HepG2 (cell line): Measurements from ENCODE around the gene RNF8. TPM values are rescaled to one million over a fixed set of nuclear protein-coding genes. Genes with fewer than 3 reads are reported as not detected.

ENCODE experiments used
- ADNP ChIP-seq: sonication (generic); formaldehyde crosslinking; IDR thresholded peaks from 2 replicates; pipeline ENCODE4 v1.4.0; 2020; ENCODE audit warnings: missing genetic modification reagents
- CHCHD3 ChIP-seq: sonication (generic); formaldehyde crosslinking; IDR thresholded peaks from 2 replicates; pipeline ENCODE4 v1.8.0; 2022; ENCODE audit warnings: mild to moderate bottlenecking, missing genetic modification reagents, moderate library complexity
- HMG20B ChIP-seq: conservative IDR thresholded peaks from 2 replicates; pipeline ENCODE4 v1.6.1; 2016; ENCODE audit warnings: missing genetic modification reagents, missing compliant biosample characterization
- KLF13 ChIP-seq: sonication (generic); formaldehyde crosslinking; IDR thresholded peaks from 2 replicates; pipeline ENCODE4 v1.4.0; 2020; ENCODE audit warnings: mild to moderate bottlenecking, missing genetic modification reagents
- NFRKB ChIP-seq: fragments of 450-650 bp; IDR thresholded peaks from 2 replicates; pipeline ENCODE4 v1.6.1; 2017
- POLR2G ChIP-seq: fragments of 200-400 bp; formaldehyde crosslinking; IDR thresholded peaks from 2 replicates; pipeline ENCODE4 v1.6.1; 2018; ENCODE audit warnings: mild to moderate bottlenecking, low read depth, low read length, moderate library complexity
- U2AF1 ChIP-seq: fragments of 200-400 bp; formaldehyde crosslinking; optimal IDR thresholded peaks from 2 replicates; pipeline ENCODE3; 2017; ENCODE audit warnings: mild to moderate bottlenecking, low read depth, low read length
- ZNF430 ChIP-seq: sonication (generic); formaldehyde crosslinking; IDR thresholded peaks from 2 replicates; pipeline ENCODE4 v1.9.0; 2021; ENCODE audit warnings: mild to moderate bottlenecking, missing genetic modification reagents
- ZNF589 ChIP-seq: sonication (generic); formaldehyde crosslinking; conservative IDR thresholded peaks from 2 replicates; pipeline ENCODE4 v1.8.0; 2022; ENCODE audit warnings: mild to moderate bottlenecking, moderate library complexity, missing genetic modification reagents
- ZNF678 ChIP-seq: sonication (generic); formaldehyde crosslinking; IDR thresholded peaks from 2 replicates; pipeline ENCODE4 v1.4.0; 2020; ENCODE audit warnings: mild to moderate bottlenecking, missing genetic modification reagents
- ZNF747 ChIP-seq: sonication (generic); formaldehyde crosslinking; IDR thresholded peaks from 2 replicates; pipeline ENCODE4 v1.8.1; 2023; ENCODE audit warnings: missing genetic modification reagents, mild to moderate bottlenecking, borderline replicate concordance
- polyA plus RNA-seq, 8 experiments: library from polyadenylated mRNA; depleted of rRNA in 3 of 8; stranded (reverse) in 7 of 8; unstranded in 1 of 8; fragments of >200 nt; fragmentation: Illumina TruSeq in 4 of 8; extraction: Trizol in 4 of 8; gene quantifications; 2 replicates each; pipeline versions ENCODE4 v1.2.1 to v1.2.3, GENCODE V29; 2011 to 2016; ENCODE audit warnings: low read depth in 4 of 8, missing spikeins in 1 of 8, mixed read lengths in 1 of 8; ENCODE audit not compliant: insufficient read depth in 1 of 8
- total RNA-seq, 5 experiments: library from RNA; depleted of rRNA; stranded (reverse); fragments of >200 nt; fragmentation: Illumina TruSeq; extraction: Trizol; gene quantifications; 2 replicates each; pipeline ENCODE4 v1.2.3, GENCODE V29; 2016; ENCODE audit warnings: low read depth in 1 of 5
- TF ChIP-seq, protein P1 (sequence below): sonication (generic); formaldehyde crosslinking; IDR thresholded peaks from 2 replicates; pipeline ENCODE4 v1.4.0; 2020; ENCODE audit warnings: missing genetic modification reagents, borderline replicate concordance
- TF ChIP-seq, protein P2 (sequence below): sonication (generic); formaldehyde crosslinking; IDR thresholded peaks from 2 replicates; pipeline ENCODE4 v1.4.0; 2020; ENCODE audit warnings: mild to moderate bottlenecking, missing genetic modification reagents, borderline replicate concordance
- TF ChIP-seq, protein P3 (sequence below): sonication (generic); formaldehyde crosslinking; IDR thresholded peaks from 2 replicates; pipeline ENCODE4 v1.8.0; 2022; ENCODE audit warnings: missing genetic modification reagents, low read depth, mild to moderate bottlenecking, borderline replicate concordance
- TF ChIP-seq, protein P4 (sequence below): sonication (generic); formaldehyde crosslinking; IDR thresholded peaks from 2 replicates; pipeline ENCODE4 v1.4.0; 2020; ENCODE audit warnings: missing genetic modification reagents
- TF ChIP-seq, protein P5 (sequence below): IDR thresholded peaks from 2 replicates; pipeline ENCODE4 v1.6.1; 2016

Gene RNF8
- total and polyA plus RNA-seq, 2 of the 13 experiments (the other 11 are each of a cell fraction or from before 2014, with no cell fraction given) = 21.8 to 47.6 TPM

GRCh38 chr6:37353761-37354525, at the start of gene RNF8 (continued):
- TF ChIP-seq, protein P1, sequence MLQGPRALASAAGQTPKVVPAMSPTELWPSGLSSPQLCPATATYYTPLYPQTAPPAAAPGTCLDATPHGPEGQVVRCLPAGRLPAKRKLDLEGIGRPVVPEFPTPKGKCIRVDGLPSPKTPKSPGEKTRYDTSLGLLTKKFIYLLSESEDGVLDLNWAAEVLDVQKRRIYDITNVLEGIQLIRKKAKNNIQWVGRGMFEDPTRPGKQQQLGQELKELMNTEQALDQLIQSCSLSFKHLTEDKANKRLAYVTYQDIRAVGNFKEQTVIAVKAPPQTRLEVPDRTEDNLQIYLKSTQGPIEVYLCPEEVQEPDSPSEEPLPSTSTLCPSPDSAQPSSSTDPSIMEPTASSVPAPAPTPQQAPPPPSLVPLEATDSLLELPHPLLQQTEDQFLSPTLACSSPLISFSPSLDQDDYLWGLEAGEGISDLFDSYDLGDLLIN (CRISPR knock-in tag) = peak; percentile 81; the same call in 1 of the 2 replicates
- no peak for TF ChIP-seq KLF13 (CRISPR knock-in tag)
- TF ChIP-seq ZNF589 (CRISPR knock-in tag) = 0 out of 2 replicates have a peak, but pooled peaks have one; percentile 55
- TF ChIP-seq, protein P2, sequence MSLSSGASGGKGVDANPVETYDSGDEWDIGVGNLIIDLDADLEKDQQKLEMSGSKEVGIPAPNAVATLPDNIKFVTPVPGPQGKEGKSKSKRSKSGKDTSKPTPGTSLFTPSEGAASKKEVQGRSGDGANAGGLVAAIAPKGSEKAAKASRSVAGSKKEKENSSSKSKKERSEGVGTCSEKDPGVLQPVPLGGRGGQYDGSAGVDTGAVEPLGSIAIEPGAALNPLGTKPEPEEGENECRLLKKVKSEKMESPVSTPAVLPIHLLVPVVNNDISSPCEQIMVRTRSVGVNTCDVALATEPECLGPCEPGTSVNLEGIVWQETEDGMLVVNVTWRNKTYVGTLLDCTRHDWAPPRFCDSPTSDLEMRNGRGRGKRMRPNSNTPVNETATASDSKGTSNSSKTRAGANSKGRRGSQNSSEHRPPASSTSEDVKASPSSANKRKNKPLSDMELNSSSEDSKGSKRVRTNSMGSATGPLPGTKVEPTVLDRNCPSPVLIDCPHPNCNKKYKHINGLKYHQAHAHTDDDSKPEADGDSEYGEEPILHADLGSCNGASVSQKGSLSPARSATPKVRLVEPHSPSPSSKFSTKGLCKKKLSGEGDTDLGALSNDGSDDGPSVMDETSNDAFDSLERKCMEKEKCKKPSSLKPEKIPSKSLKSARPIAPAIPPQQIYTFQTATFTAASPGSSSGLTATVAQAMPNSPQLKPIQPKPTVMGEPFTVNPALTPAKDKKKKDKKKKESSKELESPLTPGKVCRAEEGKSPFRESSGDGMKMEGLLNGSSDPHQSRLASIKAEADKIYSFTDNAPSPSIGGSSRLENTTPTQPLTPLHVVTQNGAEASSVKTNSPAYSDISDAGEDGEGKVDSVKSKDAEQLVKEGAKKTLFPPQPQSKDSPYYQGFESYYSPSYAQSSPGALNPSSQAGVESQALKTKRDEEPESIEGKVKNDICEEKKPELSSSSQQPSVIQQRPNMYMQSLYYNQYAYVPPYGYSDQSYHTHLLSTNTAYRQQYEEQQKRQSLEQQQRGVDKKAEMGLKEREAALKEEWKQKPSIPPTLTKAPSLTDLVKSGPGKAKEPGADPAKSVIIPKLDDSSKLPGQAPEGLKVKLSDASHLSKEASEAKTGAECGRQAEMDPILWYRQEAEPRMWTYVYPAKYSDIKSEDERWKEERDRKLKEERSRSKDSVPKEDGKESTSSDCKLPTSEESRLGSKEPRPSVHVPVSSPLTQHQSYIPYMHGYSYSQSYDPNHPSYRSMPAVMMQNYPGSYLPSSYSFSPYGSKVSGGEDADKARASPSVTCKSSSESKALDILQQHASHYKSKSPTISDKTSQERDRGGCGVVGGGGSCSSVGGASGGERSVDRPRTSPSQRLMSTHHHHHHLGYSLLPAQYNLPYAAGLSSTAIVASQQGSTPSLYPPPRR (CRISPR knock-in tag) = peak; percentile 67; the same call in 1 of the 2 replicates
- TF ChIP-seq ADNP (CRISPR knock-in tag) = no peak
- 0 out of 2 replicates have a peak, but pooled peaks have one; percentile 71 for TF ChIP-seq ZNF747 (CRISPR knock-in tag)
- TF ChIP-seq ZNF430 (CRISPR knock-in tag) = no peak; the same call in 1 of the 2 replicates
- TF ChIP-seq U2AF1 = no peak
- TF ChIP-seq HMG20B (CRISPR knock-in tag) = no peak
- TF ChIP-seq ZNF678 (CRISPR knock-in tag) = peak; percentile 95
- TF ChIP-seq CHCHD3 (CRISPR knock-in tag) = no peak
- TF ChIP-seq, protein P3, sequence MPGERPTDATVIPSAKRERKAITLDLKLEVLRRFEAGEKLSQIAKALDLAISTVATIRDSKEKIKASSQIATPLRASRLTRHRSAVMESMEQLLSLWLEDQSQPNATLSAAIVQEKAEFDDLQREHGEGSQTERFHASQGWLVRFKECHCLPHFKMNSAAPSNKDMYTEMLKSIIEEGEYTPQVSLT (CRISPR knock-in tag) = no peak
- TF ChIP-seq, protein P4, sequence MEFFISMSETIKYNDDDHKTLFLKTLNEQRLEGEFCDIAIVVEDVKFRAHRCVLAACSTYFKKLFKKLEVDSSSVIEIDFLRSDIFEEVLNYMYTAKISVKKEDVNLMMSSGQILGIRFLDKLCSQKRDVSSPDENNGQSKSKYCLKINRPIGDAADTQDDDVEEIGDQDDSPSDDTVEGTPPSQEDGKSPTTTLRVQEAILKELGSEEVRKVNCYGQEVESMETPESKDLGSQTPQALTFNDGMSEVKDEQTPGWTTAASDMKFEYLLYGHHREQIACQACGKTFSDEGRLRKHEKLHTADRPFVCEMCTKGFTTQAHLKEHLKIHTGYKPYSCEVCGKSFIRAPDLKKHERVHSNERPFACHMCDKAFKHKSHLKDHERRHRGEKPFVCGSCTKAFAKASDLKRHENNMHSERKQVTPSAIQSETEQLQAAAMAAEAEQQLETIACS (CRISPR knock-in tag) = 0 out of 2 replicates have a peak, but pooled peaks have one; percentile 17
- TF ChIP-seq, protein P5, sequence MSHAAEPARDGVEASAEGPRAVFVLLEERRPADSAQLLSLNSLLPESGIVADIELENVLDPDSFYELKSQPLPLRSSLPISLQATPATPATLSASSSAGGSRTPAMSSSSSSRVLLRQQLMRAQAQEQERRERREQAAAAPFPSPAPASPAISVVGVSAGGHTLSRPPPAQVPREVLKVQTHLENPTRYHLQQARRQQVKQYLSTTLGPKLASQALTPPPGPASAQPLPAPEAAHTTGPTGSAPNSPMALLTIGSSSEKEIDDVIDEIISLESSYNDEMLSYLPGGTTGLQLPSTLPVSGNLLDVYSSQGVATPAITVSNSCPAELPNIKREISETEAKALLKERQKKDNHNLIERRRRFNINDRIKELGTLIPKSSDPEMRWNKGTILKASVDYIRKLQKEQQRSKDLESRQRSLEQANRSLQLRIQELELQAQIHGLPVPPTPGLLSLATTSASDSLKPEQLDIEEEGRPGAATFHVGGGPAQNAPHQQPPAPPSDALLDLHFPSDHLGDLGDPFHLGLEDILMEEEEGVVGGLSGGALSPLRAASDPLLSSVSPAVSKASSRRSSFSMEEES (CRISPR knock-in tag) = 0 out of 2 replicates have a peak, but pooled peaks have one; percentile 11
- peak; percentile 90 for TF ChIP-seq POLR2G
- no peak for TF ChIP-seq NFRKB
